ENCODE results near the gene PDE4B.
A peak's percentile ranks its signal among the peaks of the same experiment; 100 is the strongest.

Gene PDE4B

DNA sequence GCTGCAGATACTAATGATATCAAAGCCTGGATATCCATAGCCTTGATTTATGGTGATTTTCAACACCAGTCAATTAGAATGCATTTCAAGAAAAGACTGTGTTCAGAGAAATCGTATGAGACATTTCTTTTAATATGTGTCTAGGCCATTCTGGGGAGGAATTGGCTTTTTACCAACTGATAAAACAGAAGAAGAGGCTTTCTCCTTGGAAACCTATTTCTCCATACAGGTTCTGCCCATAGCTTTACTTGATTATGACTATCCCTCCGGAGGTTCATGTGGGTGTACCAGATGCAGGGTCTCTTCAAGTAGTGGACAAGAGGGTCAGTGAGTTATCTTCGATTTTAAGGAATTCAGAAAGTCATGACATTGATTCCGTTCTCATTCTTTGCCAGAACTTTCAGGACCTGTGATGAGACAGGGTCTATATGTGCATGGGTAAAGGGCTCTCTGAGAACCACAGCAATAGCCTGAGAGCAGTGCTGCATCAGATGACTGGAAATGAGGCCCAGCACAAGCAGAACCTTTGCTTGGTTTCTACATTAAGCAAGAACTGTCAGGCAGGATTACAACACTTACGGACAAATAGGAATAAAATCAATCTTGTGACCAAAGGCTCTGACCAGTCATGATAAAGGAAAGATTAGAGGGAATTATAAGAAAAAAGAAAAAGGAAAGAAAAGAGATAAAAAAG, 477.6 kb downstream of the PDE4B start:
- DNase-seq: no peak

DNA sequence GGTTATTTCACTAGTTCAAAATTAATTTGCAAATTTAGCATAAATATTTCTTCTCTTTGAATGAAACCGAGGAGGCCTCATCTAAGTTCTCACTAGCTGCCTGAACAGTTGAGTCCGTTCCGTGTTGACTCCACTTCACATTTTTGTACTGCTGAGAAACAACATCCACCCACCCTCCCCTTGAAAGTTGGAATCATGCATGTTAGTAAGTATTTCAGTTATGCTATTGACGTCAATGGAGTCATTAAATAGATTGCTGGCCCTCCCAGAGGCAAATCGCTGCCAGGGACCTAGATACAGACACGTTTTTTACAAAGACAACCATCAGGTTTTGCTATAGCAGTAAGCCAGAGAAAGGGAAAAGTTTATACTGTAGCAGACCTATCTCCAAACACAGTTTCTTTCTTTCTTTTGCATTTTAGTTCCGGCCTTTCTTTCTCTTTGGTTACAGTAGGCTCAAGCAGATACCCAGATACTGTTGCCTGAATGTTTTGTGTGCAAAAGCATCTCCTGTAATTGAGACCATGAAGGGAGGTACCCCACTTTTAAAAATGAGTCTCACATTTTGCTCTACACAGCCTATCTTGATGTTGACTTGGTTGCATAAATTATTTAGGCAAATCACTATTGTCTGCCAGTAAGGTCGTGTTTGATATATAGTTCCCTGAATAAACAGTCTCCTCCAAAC, 478.7 kb downstream of the PDE4B start:
- DNase-seq: peak; percentile 73

DNA sequence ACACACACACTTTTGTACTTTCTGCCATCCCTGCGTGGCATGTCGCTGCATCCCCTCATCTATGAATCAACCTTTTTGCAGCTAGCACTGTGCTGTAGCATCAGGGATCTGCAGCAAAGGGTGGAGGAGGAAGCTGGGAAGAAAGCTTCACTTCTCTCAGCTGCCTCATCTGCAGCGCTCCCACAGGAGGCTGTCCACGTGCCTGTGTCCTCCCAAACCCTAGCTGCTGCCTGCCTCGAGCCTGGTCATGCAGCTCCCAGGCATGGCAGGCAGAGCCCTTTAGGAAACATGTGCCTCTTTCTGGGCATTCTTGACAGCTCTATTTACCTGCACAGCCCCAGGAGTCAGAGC, 479.2 kb downstream of the PDE4B start:
- no peak for DNase-seq

GRCh38 chr1:66273656-66274055, 481.0 kb downstream of the PDE4B start:
- no peak for DNase-seq

DNA sequence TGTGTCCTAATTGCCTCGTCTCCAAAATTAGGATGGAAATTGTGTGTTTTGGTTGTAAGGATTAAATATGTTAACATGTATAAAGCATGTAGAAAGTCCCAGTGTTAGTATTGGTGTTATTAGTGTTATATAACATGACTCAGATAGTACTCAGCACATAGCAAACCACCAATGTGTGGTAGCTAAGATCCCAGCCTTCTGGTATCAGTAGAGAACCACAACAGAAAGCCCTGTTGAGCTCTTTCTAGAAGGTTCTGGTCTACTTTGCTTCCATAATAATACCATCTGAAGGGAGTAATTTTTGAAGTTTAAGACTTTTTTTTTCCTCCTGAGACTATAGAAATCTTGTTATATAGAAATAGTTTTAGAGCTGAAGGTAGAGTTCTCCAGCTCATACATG, 481.9 kb downstream of the PDE4B start:
- no peak for DNase-seq

- no peak for DNase-seq
Measured at GRCh38 chr1:66275083-66275482, 482.4 kb downstream of the PDE4B start.

- DNase-seq: peak; percentile 56
Measured at GRCh38 chr1:66275601-66276023, 482.9 kb downstream of the PDE4B start.

DNA sequence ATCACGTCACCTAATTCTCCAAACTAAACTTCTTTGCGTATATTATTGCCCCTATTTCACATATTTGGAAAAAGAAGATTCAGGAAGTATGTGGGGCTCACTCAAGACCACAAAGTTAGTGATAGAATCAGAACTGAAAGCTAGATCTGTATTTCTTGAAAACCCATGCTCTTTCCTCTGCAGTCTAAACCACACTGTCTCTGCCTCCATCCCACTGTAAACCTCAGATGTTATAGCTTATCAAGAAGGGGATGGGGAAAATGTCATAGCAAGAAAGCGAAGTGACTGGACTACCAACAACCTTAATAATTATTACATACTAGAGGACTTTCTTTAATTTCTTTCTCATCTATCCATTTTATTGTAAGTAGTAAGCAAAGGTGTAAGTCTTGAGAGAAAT, 483.5 kb downstream of the PDE4B start:
- peak; percentile 39 for DNase-seq

DNA sequence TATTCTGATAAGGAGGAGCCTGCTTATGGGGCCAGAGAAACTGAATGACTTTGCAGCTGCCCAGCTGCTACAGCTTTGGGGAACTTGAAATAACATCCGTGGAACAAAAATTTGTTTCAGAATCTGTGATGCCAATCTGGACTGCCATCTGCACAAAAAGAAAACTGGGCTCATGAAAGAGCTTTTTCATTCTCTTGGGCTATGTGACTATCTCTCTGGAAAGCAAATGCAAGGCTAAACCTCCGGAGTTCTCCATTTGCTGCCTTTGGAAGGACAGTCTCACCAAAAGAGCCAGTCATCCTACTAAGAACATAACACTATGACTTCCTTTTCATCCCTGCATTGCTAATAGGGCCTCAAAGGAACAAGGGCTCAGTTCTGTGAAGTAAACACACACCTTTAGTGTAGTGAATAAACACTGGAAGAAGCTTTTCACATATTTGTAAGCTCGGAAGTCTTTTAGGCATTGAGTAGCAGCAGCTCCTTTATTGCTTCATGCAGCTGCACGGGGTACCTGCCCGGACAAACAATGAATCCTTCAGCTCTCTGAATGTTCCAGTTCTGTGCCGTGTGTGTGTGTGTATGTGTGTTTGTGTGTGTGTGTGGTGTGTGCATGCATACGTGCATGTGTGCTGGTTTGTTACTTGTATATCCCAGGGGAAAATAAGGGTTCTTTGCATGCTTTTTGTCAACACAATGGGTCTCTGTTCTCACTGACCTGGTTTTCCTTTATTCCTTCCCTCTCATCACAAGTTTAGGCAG, 485.7 kb downstream of the PDE4B start:
- DNase-seq: no peak

DNA sequence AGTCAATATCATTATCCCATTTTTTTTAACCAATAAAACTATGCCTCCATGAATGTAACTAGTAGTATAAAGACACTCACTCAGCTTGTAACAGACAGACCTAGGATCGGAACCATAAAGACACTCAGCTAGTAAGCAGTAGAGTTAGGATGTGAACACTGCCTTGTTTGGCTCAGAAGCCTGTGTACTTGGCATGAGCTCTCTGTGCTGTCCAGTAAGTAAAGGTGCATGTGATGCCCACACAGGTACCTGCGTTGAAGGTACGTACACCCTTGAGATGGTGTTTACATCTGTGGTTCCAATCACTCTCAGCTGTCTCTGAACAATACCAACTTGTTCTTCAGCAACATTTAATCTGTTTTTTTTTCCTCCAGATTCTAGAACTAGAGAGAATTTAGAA, 489.1 kb downstream of the PDE4B start:
- DNase-seq: no peak

DNA sequence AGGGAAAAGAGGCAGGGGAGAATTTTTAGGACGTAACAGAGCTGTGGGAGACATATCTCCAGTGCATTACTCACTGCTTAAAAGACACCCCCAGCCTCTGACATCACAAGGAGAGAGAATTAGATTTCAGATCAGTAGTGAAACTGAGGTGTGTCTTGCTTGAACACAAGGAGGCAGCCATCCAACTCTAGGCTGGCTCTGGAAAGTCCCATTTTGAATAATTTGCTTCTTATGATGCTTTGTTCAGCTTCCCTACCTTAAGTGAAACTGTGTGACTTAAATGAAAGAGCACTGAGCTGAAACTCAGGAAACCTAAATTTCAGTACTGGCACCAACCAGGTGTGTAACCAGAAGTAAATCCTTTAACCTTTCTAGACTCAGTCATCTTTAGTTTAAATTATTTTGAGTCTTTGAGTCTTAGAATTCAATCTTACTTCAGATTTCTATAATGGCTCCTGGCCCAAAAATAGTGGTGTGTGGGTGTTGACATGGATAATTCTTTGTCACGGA, 489.7 kb downstream of the PDE4B start:
- DNase-seq: peak; percentile 78

GRCh38 chr1:66282891-66283621, 490.4 kb downstream of the PDE4B start:
- no peak for DNase-seq

- peak; percentile 51 for DNase-seq
Measured at GRCh38 chr1:66283622-66284041, 490.9 kb downstream of the PDE4B start.

- no peak for DNase-seq
Measured at GRCh38 chr1:66284746-66285145, 492.1 kb downstream of the PDE4B start.

DNA sequence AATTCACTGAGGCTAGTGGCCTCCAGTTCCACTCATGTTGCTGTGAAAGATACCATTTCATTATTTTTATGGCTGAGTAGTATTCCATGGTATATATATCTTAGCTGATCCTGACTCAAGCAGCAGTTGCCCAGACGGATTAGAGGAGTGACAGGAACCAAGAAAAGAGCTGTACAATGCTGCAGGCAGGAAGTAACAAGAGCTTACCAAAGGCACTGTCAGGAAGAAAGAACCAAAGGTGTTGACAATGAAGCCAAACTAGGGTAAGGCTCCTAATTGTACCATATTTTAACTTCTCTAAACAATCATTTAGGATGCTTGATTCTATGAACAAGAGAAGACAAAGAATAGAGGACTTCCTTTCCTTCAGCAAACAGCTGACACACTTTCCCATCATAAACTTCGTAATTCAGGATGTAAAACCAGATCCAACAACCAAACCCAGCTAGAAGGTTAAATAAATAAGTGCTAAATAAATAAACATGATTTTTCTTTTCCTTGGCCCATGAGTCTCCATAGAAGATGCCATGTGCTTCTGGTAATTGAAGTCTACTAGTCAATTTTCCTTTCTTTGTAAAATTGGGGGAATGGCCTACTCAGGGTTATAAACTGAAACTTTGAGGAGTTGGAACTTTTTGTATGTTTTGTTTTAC, 493.0 kb downstream of the PDE4B start:
- DNase-seq: no peak

DNA sequence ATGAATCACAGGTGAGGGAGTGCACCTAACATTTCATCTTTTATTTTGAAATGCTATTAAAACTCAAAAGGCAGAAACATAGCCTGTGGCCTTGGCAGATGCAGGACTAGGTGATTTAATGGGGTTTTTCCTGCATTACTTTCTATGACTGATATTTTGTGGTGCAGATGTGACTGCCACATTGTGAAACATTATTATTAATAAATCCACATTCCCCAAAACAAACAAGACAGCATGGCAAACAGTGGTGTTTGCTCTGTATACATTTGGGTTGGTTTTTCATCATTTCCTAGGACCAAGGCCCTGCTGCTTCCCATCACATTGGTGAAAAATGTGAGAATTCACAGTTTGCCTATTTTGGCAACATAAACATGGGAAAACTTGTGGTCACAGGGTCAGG, 493.6 kb downstream of the PDE4B start:
- no peak for DNase-seq

DNA sequence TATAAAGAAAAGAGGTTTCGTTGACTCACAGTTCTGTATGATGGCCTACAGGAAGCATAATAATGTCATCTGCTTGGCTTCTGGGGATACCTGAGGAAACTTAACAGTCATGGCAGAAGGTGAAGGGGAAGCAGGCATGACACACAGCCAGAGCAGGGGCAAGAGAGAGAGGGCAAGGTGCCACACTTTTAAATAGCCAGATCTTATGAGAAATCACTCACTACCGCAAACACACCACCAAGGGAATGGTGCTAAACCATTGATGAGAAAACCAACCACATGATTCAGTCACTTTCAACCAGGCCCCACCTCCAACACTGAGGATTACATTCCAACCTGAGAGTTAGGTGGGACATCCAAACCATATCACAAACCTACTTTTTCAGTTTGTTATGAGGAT, 495.4 kb downstream of the PDE4B start:
- DNase-seq: peak; percentile 39

DNA sequence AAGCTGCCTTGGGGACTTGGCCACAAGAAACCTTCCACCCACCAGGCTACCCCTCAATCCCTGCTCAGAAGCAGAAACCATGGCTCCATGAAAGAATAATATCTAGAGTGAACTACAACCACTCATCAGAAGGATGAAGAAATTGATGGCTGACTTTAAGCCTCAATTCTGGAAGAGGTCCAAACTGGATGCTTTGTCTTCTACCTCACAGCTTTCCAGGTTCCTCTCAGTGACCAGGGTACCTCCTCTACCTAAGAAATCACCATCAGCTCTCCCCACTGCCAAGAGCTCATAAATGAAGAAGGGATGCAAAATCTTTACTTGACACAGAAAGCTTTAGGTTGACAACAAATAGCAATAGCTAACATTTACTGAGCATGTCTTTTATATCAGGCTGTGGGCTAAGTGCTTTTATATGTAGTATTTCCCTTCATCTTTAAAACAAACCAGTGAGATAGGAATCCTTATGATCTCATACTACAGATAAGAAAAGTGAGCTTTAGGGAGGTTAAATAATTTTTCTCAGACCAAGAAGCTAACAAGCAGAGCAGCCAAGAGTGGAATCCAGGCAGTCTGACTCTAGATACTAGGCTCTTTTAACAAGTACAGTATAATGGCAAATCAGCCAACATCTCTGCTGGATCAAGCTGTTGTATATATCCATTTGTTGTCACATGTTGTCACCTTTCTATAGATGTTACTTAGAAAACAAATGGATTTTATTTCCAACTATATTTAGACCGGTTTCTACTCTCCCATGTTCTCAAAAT, 498.3 kb downstream of the PDE4B start:
- no peak for DNase-seq

DNA sequence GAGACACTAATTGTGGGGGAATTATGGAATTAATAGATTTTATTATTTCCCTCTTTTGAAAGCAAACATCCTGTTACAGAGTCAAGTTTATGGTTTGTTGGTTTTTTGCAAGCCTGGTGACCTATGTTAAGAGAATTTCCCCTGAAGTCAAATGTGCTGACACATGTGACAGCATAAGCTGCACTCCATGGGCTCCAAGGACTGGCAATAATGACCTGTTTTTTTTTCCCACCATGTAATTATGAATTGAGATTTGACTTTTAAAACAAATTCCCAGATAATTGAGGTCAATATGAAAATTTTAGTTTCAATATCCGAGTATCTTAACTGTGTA, 498.8 kb downstream of the PDE4B start:
- DNase-seq: no peak

DNA sequence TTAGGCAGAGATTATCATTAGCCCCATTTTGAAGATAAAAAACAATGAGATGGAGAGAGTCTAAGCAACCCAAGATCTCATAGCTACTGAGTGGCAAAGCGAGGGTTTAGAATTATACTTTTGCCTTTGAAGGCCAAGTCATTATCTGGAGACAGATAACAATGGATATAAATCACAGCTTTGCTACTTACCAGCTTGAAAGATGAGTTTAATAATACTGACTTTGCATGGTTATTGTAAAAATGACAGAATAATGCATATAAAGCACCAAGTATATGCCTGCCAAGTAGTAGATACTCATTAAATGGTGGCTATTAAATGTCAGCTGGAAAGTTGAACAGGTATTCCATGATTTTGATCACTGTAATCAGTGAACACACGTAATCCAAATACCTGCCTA, 499.6 kb downstream of the PDE4B start:
- DNase-seq: no peak

DNA sequence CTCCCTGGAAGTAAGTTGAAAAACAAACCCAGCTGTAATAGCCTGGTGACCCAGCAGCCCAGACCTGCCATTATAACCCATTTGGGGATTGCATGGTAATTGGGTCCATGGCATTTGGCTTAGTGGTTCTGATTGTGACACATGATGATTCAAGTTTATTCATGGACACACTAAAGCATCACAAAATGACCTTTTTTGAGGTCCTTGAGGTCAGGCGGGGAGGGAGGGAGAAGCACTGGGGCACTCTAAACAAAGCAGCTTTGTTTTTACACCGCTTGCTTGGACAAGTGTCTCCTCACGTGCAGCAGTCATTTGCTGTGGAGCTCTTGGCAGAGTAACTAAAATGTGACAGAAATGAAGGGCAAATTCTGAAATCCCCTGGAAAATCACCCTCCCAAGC, 500.2 kb downstream of the PDE4B start:
- DNase-seq: no peak
